ENCODE data around the gene THADA. TPM values are rescaled to one million over a fixed set of nuclear protein-coding genes. Genes with fewer than 3 reads are reported as not detected.

Gene THADA
- total RNA-seq, 1 experiment from 2014 or later: 27.5 TPM

- TF ChIP-seq STAT6 (CRISPR knock-in tag; conservative IDR thresholded peaks at IDR 0.05; ENCODE audit: low read depth) (no peak), EMX1 (CRISPR knock-in tag; IDR thresholded peaks at IDR 0.05) (no peak)
Observed at GRCh38 chr2:43270461-43270860, 325.4 kb downstream of the THADA start (continued).

GRCh38 chr2:43269706-43270105 is 326.1 kb downstream of the THADA start:
- H3K4me3 Mint-ChIP-seq: no peak overlapping the region
- CTCF ChIA-PET: no interaction called here

More at GRCh38 chr2:43269706-43270105, 326.1 kb downstream of the THADA start:
- DNase-seq (ENCODE audit: low spot score): no peak
- ATAC-seq: no peak
- no peak overlapping the region; the same call in 1 of the 2 replicates for H3K27ac Mint-ChIP-seq
- no peaks in the 10 kb centered on the region for H3K9me3 Mint-ChIP-seq
- POLR2A ChIA-PET: no interaction called here
- TF ChIP-seq CBFB (CRISPR knock-in tag; IDR thresholded peaks at IDR 0.05; ENCODE audit: low read depth) (no peak), ARID4B (CRISPR knock-in tag; IDR thresholded peaks at IDR 0.05; ENCODE audit: borderline replicate concordance) (no peak), ZNF121 (CRISPR knock-in tag; IDR thresholded peaks at IDR 0.05) (no peak), PREB (CRISPR knock-in tag; IDR thresholded peaks at IDR 0.05; ENCODE audit: borderline replicate concordance) (no peak), ZNF532 (CRISPR knock-in tag; IDR thresholded peaks at IDR 0.05; ENCODE audit: borderline replicate concordance) (no peak), ZNF512 (CRISPR knock-in tag; IDR thresholded peaks at IDR 0.05; ENCODE audit: borderline replicate concordance) (no peak), JUN (CRISPR knock-in tag; IDR thresholded peaks at IDR 0.05) (no peak), AFF4 (CRISPR knock-in tag; IDR thresholded peaks at IDR 0.05; ENCODE audit: borderline replicate concordance) (no peak), NR1H2 (CRISPR knock-in tag; IDR thresholded peaks at IDR 0.05) (no peak)
- H3K36me3 Mint-ChIP-seq: no peaks in the 10 kb centered on the region
- no peaks in the 10 kb centered on the region for H3K27me3 Mint-ChIP-seq (ENCODE audit: low read depth)
- H3K4me1 Mint-ChIP-seq: peaks cover 28% of the 10 kb centered on the region
